Right hindlimb (tissue), 1 donor: ENCODE data around the gene CPEB1.
A peak's percentile ranks its signal among the peaks of the same experiment; 100 is the strongest.

Experiments used
- DNase-seq: peaks from one replicate; pipeline ENCODE4 v3.0.0-alpha.2; 2018

The CPEB1 gene

DNA sequence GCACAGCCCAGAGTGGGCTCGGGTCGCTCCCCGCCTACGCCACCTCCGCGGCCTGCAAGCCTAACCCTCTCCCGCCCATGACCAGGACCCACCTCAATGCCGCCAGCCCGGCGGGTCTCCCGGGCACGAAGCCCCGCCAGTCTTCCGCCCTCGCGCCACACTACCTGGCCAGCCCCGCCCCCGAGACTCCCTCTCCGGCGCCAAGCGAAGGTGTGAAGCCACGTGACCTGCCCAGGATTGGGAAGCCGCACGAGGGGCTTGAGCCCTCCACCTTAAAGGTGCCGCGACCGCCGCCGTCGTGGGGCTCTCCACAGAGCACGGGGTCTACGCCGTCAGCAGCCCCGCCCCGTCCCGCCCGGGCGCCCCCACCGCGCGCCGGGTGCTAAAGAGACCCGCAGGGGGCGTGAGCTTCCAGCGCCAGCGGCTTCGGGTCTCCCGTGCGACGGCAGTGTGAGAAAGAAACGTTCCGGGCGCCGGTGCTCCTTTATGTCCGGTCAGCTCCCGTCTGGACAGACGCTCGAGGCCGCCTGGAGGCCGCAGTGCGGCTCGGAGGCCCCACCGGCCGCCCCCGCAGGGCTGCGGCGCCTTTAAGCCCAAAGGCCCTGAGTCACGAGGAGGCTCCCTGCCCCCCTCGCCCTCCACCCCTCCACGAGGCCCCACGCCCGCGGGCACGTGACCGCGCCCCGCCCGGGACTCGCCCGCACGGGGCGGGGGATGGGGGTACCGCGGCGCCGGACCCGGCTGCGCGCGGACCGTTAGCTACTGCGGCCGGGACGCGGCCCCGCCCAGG, at the start of gene CPEB1:
TSS of gene CPEB1 (minus strand) at position 319 of the 790 bp plus-strand sequence. CDS start 18,904 bp downstream, outside the sequence.
- peak; percentile 35 for DNase-seq

DNA sequence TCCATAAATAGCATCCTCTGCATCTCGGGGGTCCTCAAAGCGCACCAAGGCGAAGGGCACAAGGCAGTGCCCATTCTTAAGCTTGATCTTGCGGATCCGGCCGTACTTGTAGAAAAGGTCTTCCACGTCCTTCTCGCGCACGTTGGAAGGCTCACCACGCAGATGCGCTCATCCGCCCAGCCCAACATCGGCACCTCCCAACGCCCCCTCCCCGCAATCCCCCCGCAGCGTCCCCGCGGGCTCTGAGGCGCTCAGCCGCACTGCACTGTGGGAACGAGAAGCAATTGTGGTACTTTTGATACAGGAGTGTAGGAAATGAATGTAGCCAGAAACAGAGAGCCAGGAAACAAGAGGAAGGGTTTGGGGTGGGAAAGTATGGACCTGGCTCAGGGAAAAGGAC, 45.0 kb upstream of the CPEB1 start:
- DNase-seq = no peak

DNA sequence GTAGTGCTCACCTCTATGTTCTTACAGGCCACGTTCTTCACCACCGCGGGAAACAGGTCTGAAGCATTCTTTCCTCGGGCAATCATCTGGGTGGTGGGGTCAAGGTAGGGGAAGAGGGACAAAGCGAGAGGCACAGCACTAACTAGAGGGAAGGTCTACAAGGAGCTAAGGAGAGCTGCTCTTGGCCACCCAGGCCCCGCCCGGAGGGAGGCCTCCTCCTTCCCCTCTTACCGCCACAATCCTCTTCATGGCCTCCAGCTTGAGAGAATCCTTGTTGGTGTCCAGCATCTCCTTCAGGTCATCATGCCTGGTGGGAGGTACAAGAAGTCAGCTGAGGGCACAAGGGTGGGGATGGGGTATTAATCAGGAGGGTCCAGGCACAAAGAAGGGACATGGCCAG, 42.0 kb upstream of the CPEB1 start:
- DNase-seq = no peak

DNA sequence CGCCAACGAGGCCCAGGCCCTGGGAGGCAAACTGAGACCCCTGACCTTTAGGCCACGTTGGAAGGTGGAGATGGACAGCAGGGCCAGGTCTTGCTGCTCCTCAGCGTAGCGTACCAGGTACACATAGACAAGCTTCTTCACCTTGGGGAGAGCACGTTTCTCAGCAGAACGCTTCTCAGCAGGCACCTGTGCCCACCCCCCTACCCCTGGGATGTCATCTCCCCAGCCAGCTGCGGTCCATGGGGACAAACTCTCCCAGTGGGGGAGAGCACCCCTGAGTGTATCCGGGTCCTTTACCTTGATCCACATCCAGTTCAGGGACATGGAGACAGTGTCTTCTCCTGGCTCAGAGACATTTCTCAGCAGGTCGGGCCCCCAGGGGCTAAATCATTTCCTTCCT, 41.5 kb upstream of the CPEB1 start:
- DNase-seq = no peak

DNA sequence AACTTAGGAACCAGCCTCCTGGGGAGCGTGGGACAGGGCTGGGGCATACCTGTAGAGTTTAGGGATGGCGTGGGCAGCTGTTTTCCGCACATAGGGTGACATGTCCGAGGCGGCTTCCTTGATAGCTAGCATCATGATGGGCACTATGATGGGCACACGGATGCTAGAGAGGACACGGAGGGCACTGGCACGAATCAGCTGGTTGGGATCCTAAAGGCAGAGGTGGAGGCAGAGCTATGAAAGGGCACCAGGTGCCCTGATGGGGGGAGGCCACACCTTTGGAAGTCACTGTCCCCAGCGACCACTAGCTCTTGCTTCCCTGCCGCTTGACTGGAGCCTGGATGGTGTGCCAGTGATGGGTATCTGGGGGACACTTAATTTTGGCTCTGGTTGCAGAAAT, 34.2 kb upstream of the CPEB1 start:
- no peak for DNase-seq

DNA sequence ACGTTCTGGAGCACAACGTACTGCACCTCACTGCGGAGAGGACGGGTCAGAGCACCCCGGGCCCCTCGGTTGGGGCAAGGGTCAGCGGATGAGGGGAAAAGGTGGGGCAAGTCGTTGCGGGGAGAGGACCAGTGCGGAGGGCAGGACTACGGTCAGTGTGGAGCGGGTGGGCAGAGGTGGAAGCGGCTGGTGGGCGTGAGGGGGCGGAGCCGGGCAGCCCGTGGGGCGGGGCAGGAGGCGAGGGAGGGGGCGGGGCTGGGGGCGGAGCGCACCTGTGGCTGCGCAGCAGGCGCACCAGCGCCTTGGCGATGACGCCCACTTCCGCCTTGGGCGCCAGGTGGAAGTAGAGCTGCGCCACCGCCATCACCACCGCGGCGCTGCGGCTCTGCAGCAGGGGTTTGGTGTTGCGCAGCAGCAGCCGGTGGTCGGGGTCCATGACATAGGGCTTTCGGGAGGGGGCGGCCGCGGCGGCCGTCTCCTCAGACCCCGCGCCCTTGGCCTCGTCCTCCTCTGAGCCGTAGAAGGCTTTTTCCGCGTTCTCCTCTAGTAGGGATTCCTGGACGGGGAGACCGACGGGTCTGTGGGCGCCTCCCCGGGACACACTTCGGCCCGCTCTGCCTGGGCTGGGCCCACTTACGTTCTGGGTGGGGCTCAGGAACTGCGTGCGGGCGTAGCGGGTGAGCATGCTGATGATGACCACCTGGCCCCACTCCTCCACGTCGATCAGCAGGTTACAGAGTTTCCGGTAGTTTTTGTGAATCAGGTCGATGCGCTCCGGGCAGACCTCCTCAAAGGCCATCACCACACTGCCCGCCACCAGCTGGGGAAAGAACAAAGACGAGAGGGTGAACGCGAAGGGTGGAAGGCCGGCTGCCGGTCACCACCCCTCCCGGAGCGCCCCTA, 33.3 kb upstream of the CPEB1 start:
- DNase-seq = no peak

GRCh38 chr15:82679626-82680199, 32.5 kb upstream of the CPEB1 start:
- DNase-seq = no peak

GRCh38 chr15:82677720-82678323, 30.7 kb upstream of the CPEB1 start:
- DNase-seq = no peak

DNA sequence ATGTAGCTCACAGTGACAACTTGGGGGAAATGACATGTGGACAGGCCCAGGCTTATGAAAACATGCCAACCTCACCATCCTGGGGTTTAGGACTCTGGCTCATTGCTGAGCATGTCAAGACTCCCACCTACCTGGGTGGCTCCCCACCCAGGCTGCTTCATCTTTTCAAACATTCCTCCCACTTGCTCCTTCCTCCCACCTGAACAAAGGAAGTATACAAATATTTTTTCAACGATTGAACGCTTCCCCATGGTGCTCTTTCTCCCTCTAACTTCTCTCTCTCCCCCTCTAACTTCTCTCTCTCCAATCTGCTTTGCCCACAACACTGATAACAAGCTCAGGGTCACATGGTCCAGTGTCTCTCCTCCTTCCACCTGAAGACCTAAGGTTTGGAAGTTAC, 27.7 kb upstream of the CPEB1 start:
- DNase-seq = no peak

DNA sequence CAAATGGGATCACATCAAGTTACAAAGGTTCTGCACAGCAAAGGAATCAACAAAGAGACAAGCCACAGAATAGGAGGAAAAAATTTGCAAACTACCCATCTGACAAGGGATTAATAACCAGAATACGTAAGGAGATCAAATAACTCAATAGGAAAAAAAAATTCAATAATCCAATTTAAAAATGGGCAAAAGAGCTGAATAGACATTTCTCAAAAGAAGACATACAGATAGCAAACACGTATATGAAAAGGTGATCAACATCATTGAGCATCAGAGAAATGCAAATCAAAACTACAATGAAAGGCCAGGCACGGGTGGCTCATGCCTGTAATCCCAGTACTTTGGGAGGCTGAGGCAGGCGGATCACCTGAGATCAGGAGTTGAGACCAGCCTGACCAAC, 23.5 kb upstream of the CPEB1 start:
- DNase-seq = no peak

DNA sequence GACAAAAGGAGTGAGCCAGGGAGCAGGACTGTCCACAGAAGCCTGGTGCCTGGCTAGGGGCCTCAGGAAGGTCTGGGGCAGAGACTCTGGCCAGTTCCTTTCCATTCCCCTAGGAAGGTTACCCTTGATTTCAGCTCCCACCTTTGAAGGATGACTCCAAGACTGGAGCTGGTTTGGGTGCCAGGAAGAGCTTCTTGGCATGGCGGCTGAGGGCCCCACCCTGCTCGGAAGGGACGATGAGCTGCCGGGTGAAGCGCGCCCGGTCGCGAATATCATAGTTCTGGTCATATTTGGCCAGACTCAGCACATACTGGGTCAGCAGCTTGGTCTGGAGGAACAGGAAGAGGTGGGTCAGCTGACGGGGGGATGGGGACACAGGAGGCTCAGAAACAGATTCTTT, 19.4 kb upstream of the CPEB1 start:
- no peak for DNase-seq

DNA sequence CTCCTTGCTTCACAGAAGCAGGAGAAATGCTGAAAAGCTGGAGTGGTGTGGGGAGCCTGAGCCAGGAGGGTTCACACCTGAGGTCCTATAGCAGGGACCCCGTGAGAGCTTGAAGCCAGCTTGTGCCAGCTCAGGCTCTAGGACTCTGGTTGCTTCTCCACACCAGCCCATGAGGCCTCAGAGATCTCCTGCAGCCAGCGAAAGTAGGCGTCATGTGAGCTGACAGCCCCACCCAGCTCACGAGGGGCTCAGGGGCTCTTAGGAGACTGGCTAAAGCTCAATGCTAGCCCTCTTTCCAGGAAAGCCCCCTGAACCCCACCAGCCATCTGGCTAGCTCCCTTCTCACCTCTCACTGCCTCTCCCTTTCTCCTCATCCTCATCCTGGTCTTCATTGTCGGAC, 16.9 kb upstream of the CPEB1 start:
- DNase-seq = no peak

- DNase-seq = peak; percentile 57
Observed at GRCh38 chr15:82663186-82663600, 16.0 kb upstream of the CPEB1 start.

DNA sequence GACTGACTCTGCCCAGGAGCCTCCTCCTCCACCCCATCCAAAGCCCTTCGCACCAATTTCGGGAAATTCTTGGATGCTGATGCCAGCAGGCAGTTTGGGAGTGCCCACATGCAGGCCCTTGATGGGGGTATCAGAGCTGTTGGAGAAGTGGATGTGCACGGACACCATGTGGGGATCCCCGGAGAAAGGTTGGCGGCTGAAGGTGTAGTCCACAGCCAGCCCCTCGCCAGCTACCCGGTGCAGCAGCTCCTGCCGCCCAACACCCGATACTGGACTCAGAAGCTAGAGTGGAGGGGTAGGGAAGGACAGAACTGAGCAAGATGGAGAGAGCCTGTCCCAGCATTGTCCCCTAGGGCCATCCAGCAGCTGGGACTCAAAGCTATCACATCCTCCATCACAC, 15.5 kb upstream of the CPEB1 start:
- DNase-seq = no peak

GRCh38 chr15:82660378-82660777, 13.2 kb upstream of the CPEB1 start:
- DNase-seq = no peak

GRCh38 chr15:82656641-82657266, 9.6 kb upstream of the CPEB1 start:
- DNase-seq = no peak

GRCh38 chr15:82655606-82656005, 8.4 kb upstream of the CPEB1 start:
- no peak for DNase-seq

DNA sequence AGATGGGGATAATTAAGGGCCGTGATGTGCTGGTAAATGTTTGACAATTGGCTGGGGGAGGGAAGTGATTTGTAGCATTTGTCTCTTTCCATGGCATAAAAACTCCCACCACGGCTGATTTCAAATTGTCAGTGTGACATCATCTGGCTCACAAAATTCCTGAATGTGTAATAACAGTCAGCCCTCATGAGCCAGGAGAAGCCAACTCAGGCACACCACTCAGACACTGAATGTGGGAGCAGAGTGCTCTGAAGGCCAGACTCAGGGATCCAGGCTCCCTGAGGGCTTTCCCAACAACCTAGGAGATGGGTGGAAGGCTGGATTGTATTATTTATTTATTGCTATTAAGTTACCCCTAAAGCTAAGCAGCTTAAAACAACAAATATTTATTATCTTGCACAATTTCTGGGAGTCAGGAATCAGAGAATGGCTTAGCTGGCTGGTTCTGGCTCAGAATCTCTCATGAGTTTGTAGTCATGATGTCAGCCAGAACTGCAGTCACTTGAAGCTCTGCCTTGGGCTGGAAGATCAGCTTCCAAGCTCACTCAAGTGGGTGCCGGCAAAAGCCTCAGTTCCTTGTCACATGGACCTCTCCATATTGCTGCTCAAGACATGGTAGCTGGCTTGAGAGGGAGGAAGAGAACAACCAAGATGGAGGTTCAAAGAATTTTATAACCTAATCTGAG, 6.5 kb upstream of the CPEB1 start:
- DNase-seq = no peak

DNA sequence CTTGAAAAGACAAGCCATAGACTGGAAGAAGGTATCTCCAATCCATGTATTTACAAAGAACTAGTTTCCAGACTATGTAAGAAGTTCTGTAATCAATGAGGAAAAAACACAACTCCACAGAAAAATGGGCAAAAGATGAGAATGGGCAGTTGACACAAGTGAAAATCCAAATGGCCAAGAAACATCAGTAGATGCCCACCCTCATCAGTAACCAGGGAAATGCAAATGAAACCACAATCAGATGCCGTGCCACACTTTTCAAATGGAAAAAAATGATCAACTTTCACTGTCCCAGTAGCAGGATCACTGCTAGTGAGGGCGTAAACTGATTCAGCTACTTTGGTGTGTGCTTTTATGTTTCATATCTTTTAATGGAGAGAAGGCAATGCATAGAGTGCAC, 4.5 kb upstream of the CPEB1 start:
- no peak for DNase-seq

- no peak for DNase-seq
Observed at GRCh38 chr15:82650046-82650670, 3.0 kb upstream of the CPEB1 start.

- DNase-seq = no peak
Observed at GRCh38 chr15:82649226-82649999, 2.2 kb upstream of the CPEB1 start.
